ENCODE data around the gene SERPINA1. TPM values are rescaled to one million over a fixed set of nuclear protein-coding genes. Genes with fewer than 3 reads are reported as not detected.

Gene SERPINA1
- total RNA-seq, 1 experiment from 2014 or later = 150 TPM

GRCh38 chr14:94407906-94408305, 19.5 kb upstream of the SERPINA1 start:
- H3K4me3 Mint-ChIP-seq (ENCODE audit: unreplicated experiment) = no peak overlapping the region
- ChIA-PET POLR2A (no interaction called here), CTCF (no interaction called here)
- DNase-seq = no peak
- Histone ChIP-seq H3K4me1 (peaks cover 18% of the 10 kb centered on the region; the same call in 1 of the 2 replicates), H3K36me3 (ENCODE audit: control insufficient read depth, insufficient read depth, low read length) (no peaks in the 10 kb centered on the region), H3K27me3 (replicated peaks; ENCODE audit: control insufficient read depth, insufficient read depth, low read length) (no peaks in the 10 kb centered on the region), H3K4me3 (ENCODE audit: low read depth, low read length) (no peak overlapping the region), H3K9me3 (no peaks in the 10 kb centered on the region)
- no peaks in the 10 kb centered on the region for H3K36me3 Mint-ChIP-seq (ENCODE audit: insufficient read depth, unreplicated experiment)
- peaks cover 9% of the 10 kb centered on the region for H3K9me3 Mint-ChIP-seq (ENCODE audit: unreplicated experiment)
- no peaks in the 10 kb centered on the region for H3K27me3 Mint-ChIP-seq (ENCODE audit: insufficient read depth, unreplicated experiment)
- peaks cover 12% of the 10 kb centered on the region for H3K4me1 Mint-ChIP-seq (ENCODE audit: low read depth, unreplicated experiment)
- no peak overlapping the region for H3K27ac Mint-ChIP-seq (ENCODE audit: unreplicated experiment)
- BruUV-seq (replicated peaks) = no TSS peak
- TF ChIP-seq, protein P1, sequence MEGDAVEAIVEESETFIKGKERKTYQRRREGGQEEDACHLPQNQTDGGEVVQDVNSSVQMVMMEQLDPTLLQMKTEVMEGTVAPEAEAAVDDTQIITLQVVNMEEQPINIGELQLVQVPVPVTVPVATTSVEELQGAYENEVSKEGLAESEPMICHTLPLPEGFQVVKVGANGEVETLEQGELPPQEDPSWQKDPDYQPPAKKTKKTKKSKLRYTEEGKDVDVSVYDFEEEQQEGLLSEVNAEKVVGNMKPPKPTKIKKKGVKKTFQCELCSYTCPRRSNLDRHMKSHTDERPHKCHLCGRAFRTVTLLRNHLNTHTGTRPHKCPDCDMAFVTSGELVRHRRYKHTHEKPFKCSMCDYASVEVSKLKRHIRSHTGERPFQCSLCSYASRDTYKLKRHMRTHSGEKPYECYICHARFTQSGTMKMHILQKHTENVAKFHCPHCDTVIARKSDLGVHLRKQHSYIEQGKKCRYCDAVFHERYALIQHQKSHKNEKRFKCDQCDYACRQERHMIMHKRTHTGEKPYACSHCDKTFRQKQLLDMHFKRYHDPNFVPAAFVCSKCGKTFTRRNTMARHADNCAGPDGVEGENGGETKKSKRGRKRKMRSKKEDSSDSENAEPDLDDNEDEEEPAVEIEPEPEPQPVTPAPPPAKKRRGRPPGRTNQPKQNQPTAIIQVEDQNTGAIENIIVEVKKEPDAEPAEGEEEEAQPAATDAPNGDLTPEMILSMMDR (IDR thresholded peaks at IDR 0.05; ENCODE audit: insufficient read depth in 1 of 2, low read depth in 1 of 2, low read length in 1 of 2, severe bottlenecking in 1 of 2, unreplicated experiment in 1 of 2) = no peak
- intact Hi-C loops (cut with micrococcal nuclease; ENCODE audit: unreplicated experiment) = no loop called here

DNA sequence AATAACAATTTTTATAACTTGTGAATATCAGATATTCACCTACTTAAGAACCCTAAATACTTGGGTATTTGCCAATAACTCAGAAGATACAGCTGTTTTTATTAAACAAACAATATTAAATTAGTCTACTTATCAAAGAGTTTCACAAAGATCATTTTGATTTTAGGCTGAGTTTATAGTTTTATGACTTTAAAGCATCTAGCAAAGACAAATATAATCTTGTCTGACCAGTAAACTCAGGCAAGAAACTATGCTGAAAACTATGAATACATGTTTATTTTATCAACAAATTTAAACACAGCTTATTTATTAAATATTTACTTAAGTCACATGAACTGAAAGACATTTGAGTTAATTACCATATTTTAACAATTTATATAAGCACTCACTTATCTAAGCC, 18.5 kb upstream of the SERPINA1 start:
- no TSS peak for BruUV-seq (replicated peaks)
- TF ChIP-seq, protein P1 (IDR thresholded peaks at IDR 0.05; ENCODE audit: insufficient read depth in 1 of 2, low read depth in 1 of 2, low read length in 1 of 2, severe bottlenecking in 1 of 2, unreplicated experiment in 1 of 2) = no peak
- CTCF ChIA-PET = no interaction called here

GRCh38 chr14:94405486-94405885, 17.1 kb upstream of the SERPINA1 start:
- POLR2A ChIA-PET = no interaction called here
- Mint-ChIP-seq H3K4me1 (ENCODE audit: low read depth, unreplicated experiment) (no peaks in the 10 kb centered on the region), H3K4me3 (ENCODE audit: unreplicated experiment) (no peak overlapping the region), H3K36me3 (ENCODE audit: insufficient read depth, unreplicated experiment) (no peaks in the 10 kb centered on the region), H3K9me3 (ENCODE audit: unreplicated experiment) (peaks cover 9% of the 10 kb centered on the region), H3K27ac (ENCODE audit: unreplicated experiment) (no peak overlapping the region), H3K27me3 (ENCODE audit: insufficient read depth, unreplicated experiment) (no peaks in the 10 kb centered on the region)
- BruUV-seq (replicated peaks) = no TSS peak
- no peaks in the 10 kb centered on the region for H3K27me3 ChIP-seq (replicated peaks; ENCODE audit: control insufficient read depth, insufficient read depth, low read length)
- no peak overlapping the region for H3K4me3 ChIP-seq (ENCODE audit: low read depth, low read length)
- peaks cover 16% of the 10 kb centered on the region for H3K4me1 ChIP-seq
- no peaks in the 10 kb centered on the region for H3K36me3 ChIP-seq (ENCODE audit: control insufficient read depth, insufficient read depth, low read length)
- CTCF ChIA-PET = no interaction called here
- intact Hi-C loops (cut with micrococcal nuclease; ENCODE audit: unreplicated experiment) = no loop called here
- no peaks in the 10 kb centered on the region for H3K9me3 ChIP-seq
- no peak for DNase-seq
- TF ChIP-seq, protein P1 (IDR thresholded peaks at IDR 0.05; ENCODE audit: insufficient read depth in 1 of 2, low read depth in 1 of 2, low read length in 1 of 2, severe bottlenecking in 1 of 2, unreplicated experiment in 1 of 2) = no peak

More for the DNA sequence above, 18.5 kb upstream of the SERPINA1 start:
- POLR2A ChIA-PET = no interaction called here
- no peaks in the 10 kb centered on the region for H3K36me3 ChIP-seq (ENCODE audit: control insufficient read depth, insufficient read depth, low read length)
- DNase-seq = no peak
- H3K36me3 Mint-ChIP-seq (ENCODE audit: insufficient read depth, unreplicated experiment) = no peaks in the 10 kb centered on the region
- H3K4me3 ChIP-seq (ENCODE audit: low read depth, low read length) = no peak overlapping the region
- H3K9me3 Mint-ChIP-seq (ENCODE audit: unreplicated experiment) = peaks cover 9% of the 10 kb centered on the region
- H3K9me3 ChIP-seq = no peaks in the 10 kb centered on the region
- H3K27me3 Mint-ChIP-seq (ENCODE audit: insufficient read depth, unreplicated experiment) = no peaks in the 10 kb centered on the region
- peaks cover 13% of the 10 kb centered on the region; the same call in 1 of the 2 replicates for H3K4me1 ChIP-seq
- H3K4me1 Mint-ChIP-seq (ENCODE audit: low read depth, unreplicated experiment) = peaks cover 2% of the 10 kb centered on the region
- no peak overlapping the region for H3K4me3 Mint-ChIP-seq (ENCODE audit: unreplicated experiment)
- no peaks in the 10 kb centered on the region for H3K27me3 ChIP-seq (replicated peaks; ENCODE audit: control insufficient read depth, insufficient read depth, low read length)
- intact Hi-C loops (cut with micrococcal nuclease; ENCODE audit: unreplicated experiment) = no loop called here
- H3K27ac Mint-ChIP-seq (ENCODE audit: unreplicated experiment) = no peak overlapping the region

Measured in Caco-2 (cell line).